Panc1 (cell line): ENCODE measurements around the gene HSPA2. TPM values are rescaled to one million over a fixed set of nuclear protein-coding genes. Genes with fewer than 3 reads are reported as not detected.

Source experiments
- ATAC-seq: fragments of 200-7000 bp; cut with Tn5 transposase; 2 replicates; pipeline ENCODE4 v1.9.1; 2020; ENCODE audit warnings: mild to moderate bottlenecking, moderate library complexity
- BruUV-seq: library from RNA; stranded (reverse); fragments of 400-500 nt; replicated peaks from 2 replicates; lab custom pipeline; 2021; lab: Mats Ljungman, UMichigan
- CTCF ChIA-PET: fragments of 300-600 bp; sonication (Branson Sonifier 250); formaldehyde crosslinking; loops from one replicate; lab custom pipeline; 2022; ENCODE audit warnings: antibody characterized with exemption; lab: Charles Lee
- POLR2A ChIA-PET: fragments of 300-600 bp; sonication (Branson Sonifier 250); formaldehyde crosslinking; loops from one replicate; lab custom pipeline; 2022; ENCODE audit warnings: antibody characterized with exemption; lab: Charles Lee
- DNase-seq: peaks from one replicate; pipeline ENCODE4 v3.0.0-alpha.2; 2010; ENCODE audit warnings: low read depth, low spot score
- H3K27ac ChIP-seq: 2 replicates; pipeline ENCODE4 v1.5.1; 2011; ENCODE audit warnings: mild to moderate bottlenecking, low read length, inconsistent platforms
- H3K27me3 ChIP-seq: fragments of 200-500 bp; sonication (Bioruptor generic); 2 replicates; pipeline ENCODE4 v1.6.0; 2014; ENCODE audit warnings: low read length, inconsistent platforms; ENCODE audit not compliant: control insufficient read depth, insufficient read depth
- H3K36me3 ChIP-seq: fragments of 200-500 bp; sonication (Bioruptor generic); 2 replicates; pipeline ENCODE4 v1.5.1; 2014; ENCODE audit warnings: inconsistent platforms, mild to moderate bottlenecking, low read length, moderate library complexity; ENCODE audit not compliant: control insufficient read depth, insufficient read depth
- H3K4me1 ChIP-seq: 2 replicates; pipeline ENCODE4 v1.5.1; 2011; ENCODE audit warnings: inconsistent platforms, mild to moderate bottlenecking, low read length, moderate library complexity; ENCODE audit not compliant: control insufficient read depth, insufficient read depth
- H3K4me3 ChIP-seq, 2 experiments: 2 replicates each; pipeline ENCODE4 v1.5.1; 2011 to 2012; ENCODE audit warnings: low read depth in 2 of 2, low read length in 2 of 2, mild to moderate bottlenecking in 2 of 2, inconsistent platforms in 1 of 2, moderate library complexity in 1 of 2
- H3K9me3 ChIP-seq: fragments of 200-500 bp; sonication (Bioruptor generic); 2 replicates; pipeline ENCODE4 v1.5.1; 2014; ENCODE audit warnings: low read depth, mild to moderate bottlenecking, inconsistent platforms, low read length, moderate library complexity; ENCODE audit not compliant: control insufficient read depth, insufficient read depth
- POLR2AphosphoS5 ChIP-seq: IDR thresholded peaks from 2 replicates; pipeline ENCODE4 v1.6.1; 2012; ENCODE audit warnings: mild to moderate bottlenecking, low read depth, low read length, moderate library complexity
- SIN3A ChIP-seq: IDR thresholded peaks from 2 replicates; pipeline ENCODE4 v1.6.1; 2012; ENCODE audit warnings: low read depth, mild to moderate bottlenecking, low read length, moderate library complexity, borderline replicate concordance; ENCODE audit not compliant: insufficient read depth
- TCF7L2 ChIP-seq: IDR thresholded peaks from 2 replicates; pipeline ENCODE4 v1.6.1; 2011; ENCODE audit warnings: mild to moderate bottlenecking, low read depth, low read length, inconsistent platforms
- in situ Hi-C: cut with HindIII; loops from 2 replicates; pipeline ENCODE4 v1.10.0; 2016; ENCODE audit warnings: low sequenced_read_pairs, low pct_unique_long_range_greater_than_20kb
- intact Hi-C: fragments of 100-400 bp; cut with micrococcal nuclease; formaldehyde crosslinking; loops from one replicate; pipeline ENCODE4 v1.10.0; 2022; ENCODE audit not compliant: unreplicated experiment
- total RNA-seq: library from RNA; stranded (reverse); gene quantifications from one replicate; pipeline ENCODE4 v1.2.1, GENCODE V29; 2021; ENCODE audit not compliant: unreplicated experiment
- TF ChIP-seq, protein P1 (sequence below): fragments of 450-650 bp; IDR thresholded peaks from 2 replicates; pipeline ENCODE4 v1.5.1; 2017; ENCODE audit warnings: mild to moderate bottlenecking
- TF ChIP-seq, protein P2 (sequence below), 2 experiments: IDR thresholded peaks; 2 replicates each; pipeline ENCODE4 v1.6.1; 2011 to 2012; ENCODE audit warnings: low read depth in 2 of 2, control low read depth in 1 of 2, low read length in 1 of 2, mild to moderate bottlenecking in 1 of 2, moderate library complexity in 1 of 2; ENCODE audit not compliant: insufficient read depth in 1 of 2

Gene HSPA2
- total RNA-seq, 1 experiment from 2014 or later, result 7.7 TPM

DNA sequence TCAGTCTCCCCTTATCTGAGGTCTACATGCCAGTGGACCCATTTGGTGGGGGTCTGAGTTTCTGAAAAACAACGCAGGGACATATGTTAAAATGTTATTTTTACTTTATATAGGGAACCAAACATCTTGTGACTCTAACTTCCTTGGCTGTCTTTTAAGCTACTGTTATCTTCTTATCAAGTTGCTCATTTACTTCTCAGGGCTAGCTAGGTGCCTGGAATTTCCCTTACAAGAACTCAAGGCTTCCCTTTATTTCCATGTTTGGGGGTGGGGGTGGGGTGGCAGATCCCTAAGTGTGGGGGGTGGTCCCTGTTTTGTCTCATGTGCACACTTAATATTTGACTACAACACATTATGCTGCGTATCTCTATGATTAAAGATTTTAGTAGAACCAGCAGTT lies 40.8 kb downstream of the HSPA2 start:
- no peaks in the 10 kb centered on the region for H3K9me3 ChIP-seq
- TF ChIP-seq, protein P1, sequence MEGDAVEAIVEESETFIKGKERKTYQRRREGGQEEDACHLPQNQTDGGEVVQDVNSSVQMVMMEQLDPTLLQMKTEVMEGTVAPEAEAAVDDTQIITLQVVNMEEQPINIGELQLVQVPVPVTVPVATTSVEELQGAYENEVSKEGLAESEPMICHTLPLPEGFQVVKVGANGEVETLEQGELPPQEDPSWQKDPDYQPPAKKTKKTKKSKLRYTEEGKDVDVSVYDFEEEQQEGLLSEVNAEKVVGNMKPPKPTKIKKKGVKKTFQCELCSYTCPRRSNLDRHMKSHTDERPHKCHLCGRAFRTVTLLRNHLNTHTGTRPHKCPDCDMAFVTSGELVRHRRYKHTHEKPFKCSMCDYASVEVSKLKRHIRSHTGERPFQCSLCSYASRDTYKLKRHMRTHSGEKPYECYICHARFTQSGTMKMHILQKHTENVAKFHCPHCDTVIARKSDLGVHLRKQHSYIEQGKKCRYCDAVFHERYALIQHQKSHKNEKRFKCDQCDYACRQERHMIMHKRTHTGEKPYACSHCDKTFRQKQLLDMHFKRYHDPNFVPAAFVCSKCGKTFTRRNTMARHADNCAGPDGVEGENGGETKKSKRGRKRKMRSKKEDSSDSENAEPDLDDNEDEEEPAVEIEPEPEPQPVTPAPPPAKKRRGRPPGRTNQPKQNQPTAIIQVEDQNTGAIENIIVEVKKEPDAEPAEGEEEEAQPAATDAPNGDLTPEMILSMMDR, result no peak
- TF ChIP-seq POLR2AphosphoS5 (no peak), TCF7L2 (no peak), SIN3A (no peak)
- TF ChIP-seq, protein P2, sequence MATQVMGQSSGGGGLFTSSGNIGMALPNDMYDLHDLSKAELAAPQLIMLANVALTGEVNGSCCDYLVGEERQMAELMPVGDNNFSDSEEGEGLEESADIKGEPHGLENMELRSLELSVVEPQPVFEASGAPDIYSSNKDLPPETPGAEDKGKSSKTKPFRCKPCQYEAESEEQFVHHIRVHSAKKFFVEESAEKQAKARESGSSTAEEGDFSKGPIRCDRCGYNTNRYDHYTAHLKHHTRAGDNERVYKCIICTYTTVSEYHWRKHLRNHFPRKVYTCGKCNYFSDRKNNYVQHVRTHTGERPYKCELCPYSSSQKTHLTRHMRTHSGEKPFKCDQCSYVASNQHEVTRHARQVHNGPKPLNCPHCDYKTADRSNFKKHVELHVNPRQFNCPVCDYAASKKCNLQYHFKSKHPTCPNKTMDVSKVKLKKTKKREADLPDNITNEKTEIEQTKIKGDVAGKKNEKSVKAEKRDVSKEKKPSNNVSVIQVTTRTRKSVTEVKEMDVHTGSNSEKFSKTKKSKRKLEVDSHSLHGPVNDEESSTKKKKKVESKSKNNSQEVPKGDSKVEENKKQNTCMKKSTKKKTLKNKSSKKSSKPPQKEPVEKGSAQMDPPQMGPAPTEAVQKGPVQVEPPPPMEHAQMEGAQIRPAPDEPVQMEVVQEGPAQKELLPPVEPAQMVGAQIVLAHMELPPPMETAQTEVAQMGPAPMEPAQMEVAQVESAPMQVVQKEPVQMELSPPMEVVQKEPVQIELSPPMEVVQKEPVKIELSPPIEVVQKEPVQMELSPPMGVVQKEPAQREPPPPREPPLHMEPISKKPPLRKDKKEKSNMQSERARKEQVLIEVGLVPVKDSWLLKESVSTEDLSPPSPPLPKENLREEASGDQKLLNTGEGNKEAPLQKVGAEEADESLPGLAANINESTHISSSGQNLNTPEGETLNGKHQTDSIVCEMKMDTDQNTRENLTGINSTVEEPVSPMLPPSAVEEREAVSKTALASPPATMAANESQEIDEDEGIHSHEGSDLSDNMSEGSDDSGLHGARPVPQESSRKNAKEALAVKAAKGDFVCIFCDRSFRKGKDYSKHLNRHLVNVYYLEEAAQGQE (IDR thresholded peaks at IDR 0.05; ENCODE audit: insufficient read depth in 1 of 2, low read depth in 2 of 2, low read length in 1 of 2), result no peak
- ChIA-PET CTCF (no interaction called here), POLR2A (no interaction called here)
- H3K27me3 ChIP-seq, result no peaks in the 10 kb centered on the region
- DNase-seq (no peak), ATAC-seq (no peak)
- no TSS peak for BruUV-seq
- intact Hi-C loops, result no loop called here
- H3K36me3 ChIP-seq, result no peaks in the 10 kb centered on the region
- no peaks in the 10 kb centered on the region for H3K4me1 ChIP-seq
- in situ Hi-C loops, result no loop called here
- H3K4me3 ChIP-seq, result no peak overlapping the region
- H3K27ac ChIP-seq, result no peak overlapping the region

DNA sequence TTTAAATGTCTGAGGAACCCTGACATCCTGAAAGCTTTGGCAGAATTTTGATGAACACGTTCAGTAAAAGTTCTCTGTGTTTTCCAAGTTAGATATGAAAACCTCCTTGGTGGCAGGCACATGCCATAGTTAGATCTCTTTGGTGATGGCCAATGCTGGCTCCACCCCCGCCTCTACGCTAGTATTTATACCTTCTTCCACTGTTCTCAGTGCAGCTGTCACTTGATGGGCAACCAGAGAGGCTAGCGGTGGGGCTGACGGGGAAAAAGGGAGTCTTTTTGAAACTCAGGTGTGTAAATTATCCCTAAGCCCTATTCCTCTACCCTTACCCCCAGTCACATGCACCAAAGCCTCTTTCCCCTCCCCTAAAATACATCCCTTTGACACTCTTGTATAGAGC lies 41.3 kb downstream of the HSPA2 start:
- BruUV-seq, result no TSS peak
- Histone ChIP-seq H3K4me1 (no peaks in the 10 kb centered on the region), H3K36me3 (no peaks in the 10 kb centered on the region), H3K27me3 (no peaks in the 10 kb centered on the region), H3K9me3 (no peaks in the 10 kb centered on the region), H3K27ac (no peak overlapping the region), H3K4me3 (no peak overlapping the region)
- no peak for ATAC-seq
- ChIA-PET CTCF (no interaction called here), POLR2A (no interaction called here)
- TF ChIP-seq SIN3A (no peak), POLR2AphosphoS5 (no peak), TCF7L2 (no peak)
- TF ChIP-seq, protein P2 (IDR thresholded peaks at IDR 0.05; ENCODE audit: insufficient read depth in 1 of 2, low read depth in 2 of 2, low read length in 1 of 2), result no peak
- TF ChIP-seq, protein P1, result no peak
- in situ Hi-C loops (no loop called here), intact Hi-C loops (no loop called here)
- no peak for DNase-seq
